ENCODE measurements around the gene TBL3.
A peak's percentile ranks its signal among the peaks of the same experiment; 100 is the strongest.

Gene TBL3

GRCh38 chr16:2004795-2005517 lies 33.1 kb downstream of the TBL3 start:
- H3K27ac ChIP-seq, result peak overlapping the region; percentile 64
- no peak for TF ChIP-seq ZFX (IDR thresholded peaks at IDR 0.05; ENCODE audit: borderline replicate concordance)
- TF ChIP-seq CTCF (IDR thresholded peaks at IDR 0.05), result no peak

GRCh38 chr16:2005646-2006045 lies 33.8 kb downstream of the TBL3 start:
- H3K27ac ChIP-seq, result no peak overlapping the region
- peak; percentile 6; the same call in 1 of the 2 replicates for TF ChIP-seq CTCF (IDR thresholded peaks at IDR 0.05)
- no peak for TF ChIP-seq ZFX (IDR thresholded peaks at IDR 0.05; ENCODE audit: borderline replicate concordance)

GRCh38 chr16:2006317-2006716 lies 34.5 kb downstream of the TBL3 start:
- no peak overlapping the region for H3K27ac ChIP-seq
- no peak for TF ChIP-seq ZFX (IDR thresholded peaks at IDR 0.05; ENCODE audit: borderline replicate concordance)
- no peak for TF ChIP-seq CTCF (IDR thresholded peaks at IDR 0.05)

GRCh38 chr16:2007081-2007836 lies 35.4 kb downstream of the TBL3 start:
- TF ChIP-seq CTCF (IDR thresholded peaks at IDR 0.05), result no peak
- no peak for TF ChIP-seq ZFX (IDR thresholded peaks at IDR 0.05; ENCODE audit: borderline replicate concordance)
- peak overlapping the region; percentile 86 for H3K27ac ChIP-seq

GRCh38 chr16:2008009-2008526 lies 36.2 kb downstream of the TBL3 start:
- H3K27ac ChIP-seq, result peak overlapping the region; percentile 86
- TF ChIP-seq ZFX (IDR thresholded peaks at IDR 0.05; ENCODE audit: borderline replicate concordance) (no peak), CTCF (IDR thresholded peaks at IDR 0.05) (no peak)

- peak overlapping the region; percentile 86 for H3K27ac ChIP-seq
- TF ChIP-seq CTCF (IDR thresholded peaks at IDR 0.05) (no peak), ZFX (IDR thresholded peaks at IDR 0.05; ENCODE audit: borderline replicate concordance) (no peak)
Observed at GRCh38 chr16:2008631-2009163, 36.8 kb downstream of the TBL3 start.
